ENCODE measurements around the gene KLHL29.

The KLHL29 gene

GRCh38 chr2:23497536-23497935 lies 112.6 kb downstream of the KLHL29 start:
- no peak for DNase-seq

- no peak for DNase-seq
These were observed 114.0 kb downstream of the KLHL29 start for GRCh38 chr2:23498943-23499342.

- DNase-seq = no peak
These were observed 114.5 kb downstream of the KLHL29 start for GRCh38 chr2:23499439-23499838.

GRCh38 chr2:23500836-23501235 lies 115.9 kb downstream of the KLHL29 start:
- DNase-seq = no peak

- no peak for DNase-seq
These were observed 117.1 kb downstream of the KLHL29 start for GRCh38 chr2:23502096-23502495.

GRCh38 chr2:23503097-23503496 lies 118.1 kb downstream of the KLHL29 start:
- DNase-seq = no peak

- DNase-seq = no peak
These were observed 118.7 kb downstream of the KLHL29 start for GRCh38 chr2:23503682-23504081.

GRCh38 chr2:23504591-23504990 lies 119.6 kb downstream of the KLHL29 start:
- DNase-seq = no peak

GRCh38 chr2:23505218-23505983 lies 120.4 kb downstream of the KLHL29 start:
- DNase-seq = no peak

- DNase-seq = no peak
These were observed 121.0 kb downstream of the KLHL29 start for GRCh38 chr2:23505984-23506380.

GRCh38 chr2:23506531-23507266 lies 121.7 kb downstream of the KLHL29 start:
- no peak for DNase-seq

GRCh38 chr2:23507267-23508065 lies 122.5 kb downstream of the KLHL29 start:
- no peak for DNase-seq

- no peak for DNase-seq
These were observed 123.0 kb downstream of the KLHL29 start for GRCh38 chr2:23508066-23508390.

- no peak for DNase-seq
These were observed 124.1 kb downstream of the KLHL29 start for GRCh38 chr2:23509103-23509502.

GRCh38 chr2:23509596-23510292 lies 124.8 kb downstream of the KLHL29 start:
- DNase-seq = no peak

GRCh38 chr2:23510471-23510870 lies 125.5 kb downstream of the KLHL29 start:
- DNase-seq = no peak

- no peak for DNase-seq
These were observed 127.8 kb downstream of the KLHL29 start for GRCh38 chr2:23512778-23513177.

- no peak for DNase-seq
These were observed 128.4 kb downstream of the KLHL29 start for GRCh38 chr2:23513245-23513871.

GRCh38 chr2:23513872-23514793 lies 129.2 kb downstream of the KLHL29 start:
- no peak for DNase-seq

GRCh38 chr2:23516520-23517256 lies 131.7 kb downstream of the KLHL29 start:
- no peak for DNase-seq
